Measurements from ENCODE around the gene MEAF6. TPM values are rescaled to one million over a fixed set of nuclear protein-coding genes. Genes with fewer than 3 reads are reported as not detected.

Gene MEAF6
- total RNA-seq, 4 donors from 2014 or later, result 55.2 to 100 (median 78.3) TPM

GRCh38 chr1:37474697-37475379, 39.7 kb downstream of the MEAF6 start:
- 0% methylated on average over 9 of the region's 38 CpGs for WGBS
- peaks cover 0 to 22% (median 15%) of the 10 kb centered on the region in 4 donors for H3K36me3 ChIP-seq
- no peaks in the 10 kb centered on the region for H3K9me3 ChIP-seq
- H3K4me1 ChIP-seq, result peaks cover 83 to 89% (median 84%) of the 10 kb centered on the region in 4 donors
- intact Hi-C loops (cut with DNase I), result no loop called here
- DNase-seq (ENCODE audit: extremely low spot score), result no peak
- no peaks in the 10 kb centered on the region for H3K27me3 ChIP-seq
- TF ChIP-seq CTCF (IDR thresholded peaks at IDR 0.05) (no peak), POLR2A (IDR thresholded peaks at IDR 0.05; ENCODE audit: low read depth) (peak; percentile 51)
- H3K27ac ChIP-seq (replicated peaks in 1 of 4), result peak overlapping the region; percentile 97 to 99 (median 98)
- peak overlapping the region; percentile 86 to 92 (median 92) for H3K4me3 ChIP-seq

- whole genome bisulfite sequencing, result 0% methylated on average over 8 of the region's 78 CpGs
- Histone ChIP-seq H3K9me3 (no peaks in the 10 kb centered on the region), H3K27me3 (no peaks in the 10 kb centered on the region), H3K36me3 (peaks cover 0 to 22% (median 14%) of the 10 kb centered on the region in 4 donors), H3K27ac (replicated peaks in 1 of 4) (peak within 1 kb of the TSS; percentile 97 to 99 (median 98)), H3K4me1 (peaks cover 76 to 82% (median 78%) of the 10 kb centered on the region in 4 donors), H3K4me3 (peak within 1 kb of the TSS; percentile 86 to 92 (median 92))
- intact Hi-C loops (cut with DNase I), result no loop called here
- DNase-seq (ENCODE audit: extremely low spot score), result peak; percentile 95
- TF ChIP-seq POLR2A (IDR thresholded peaks at IDR 0.05; ENCODE audit: low read depth) (peak; percentile 92), POLR2AphosphoS5 (IDR thresholded peaks at IDR 0.05) (peak; percentile 91 to 99), EP300 (IDR thresholded peaks at IDR 0.05) (no peak), CTCF (IDR thresholded peaks at IDR 0.05) (no peak)
These were observed 40.4 kb downstream of the MEAF6 start, which contains the start of gene ZC3H12A for GRCh38 chr1:37474046-37474696. TSS of gene ZC3H12A (plus strand) at chr1:37474580. CDS start at chr1:37475497, 917 bp downstream.

- no peak for DNase-seq (ENCODE audit: extremely low spot score)
- Histone ChIP-seq H3K9me3 (no peaks in the 10 kb centered on the region), H3K27ac (replicated peaks in 1 of 4) (peak overlapping the region; percentile 97 to 99 (median 98)), H3K4me1 (peaks cover 70 to 76% (median 72%) of the 10 kb centered on the region in 4 donors), H3K27me3 (no peaks in the 10 kb centered on the region), H3K36me3 (peaks cover 0 to 17% (median 9%) of the 10 kb centered on the region in 4 donors), H3K4me3 (peak overlapping the region; percentile 86 to 92 (median 92))
- WGBS, result 28% methylated on average over 12 of the region's 12 CpGs
- intact Hi-C loops (cut with DNase I), result no loop called here
- no peak for TF ChIP-seq EP300 (IDR thresholded peaks at IDR 0.05)
- no peak for TF ChIP-seq POLR2A (IDR thresholded peaks at IDR 0.05; ENCODE audit: low read depth)
- no peak for TF ChIP-seq POLR2AphosphoS5 (IDR thresholded peaks at IDR 0.05)
- TF ChIP-seq CTCF (IDR thresholded peaks at IDR 0.05), result no peak
These were observed 41.0 kb downstream of the MEAF6 start for GRCh38 chr1:37473431-37474045.

GRCh38 chr1:37472994-37473393, 41.6 kb downstream of the MEAF6 start:
- no peak for DNase-seq (ENCODE audit: extremely low spot score)
- no peak overlapping the region for H3K4me3 ChIP-seq
- peaks cover 65 to 70% (median 67%) of the 10 kb centered on the region in 4 donors for H3K4me1 ChIP-seq
- H3K9me3 ChIP-seq, result no peaks in the 10 kb centered on the region
- WGBS, result 58% methylated on average over 1 of the region's 1 CpG
- peak overlapping the region; percentile 97 to 99 (median 98) for H3K27ac ChIP-seq (replicated peaks in 1 of 4)
- intact Hi-C loops (cut with DNase I), result no loop called here
- peaks cover 0 to 11% (median 4%) of the 10 kb centered on the region in 4 donors for H3K36me3 ChIP-seq
- H3K27me3 ChIP-seq, result no peaks in the 10 kb centered on the region
- no peak for TF ChIP-seq POLR2AphosphoS5 (IDR thresholded peaks at IDR 0.05)

GRCh38 chr1:37472281-37472680, 42.3 kb downstream of the MEAF6 start:
- intact Hi-C loops (cut with DNase I), result no loop called here
- no peaks in the 10 kb centered on the region for H3K9me3 ChIP-seq
- WGBS, result 67% methylated on average over 7 of the region's 7 CpGs
- peaks cover 57 to 63% (median 60%) of the 10 kb centered on the region in 4 donors for H3K4me1 ChIP-seq
- no peak for TF ChIP-seq POLR2A (IDR thresholded peaks at IDR 0.05; ENCODE audit: low read depth)
- TF ChIP-seq EP300 (IDR thresholded peaks at IDR 0.05), result no peak
- no peak for TF ChIP-seq CTCF (IDR thresholded peaks at IDR 0.05)
- TF ChIP-seq POLR2AphosphoS5 (IDR thresholded peaks at IDR 0.05), result no peak
- peak overlapping the region; percentile 97 to 99 (median 98) for H3K27ac ChIP-seq (replicated peaks in 1 of 4)
- no peaks in the 10 kb centered on the region for H3K27me3 ChIP-seq
- peaks cover 0 to 5% (median 0%) of the 10 kb centered on the region in 4 donors for H3K36me3 ChIP-seq
- no peak overlapping the region for H3K4me3 ChIP-seq
- no peak for DNase-seq (ENCODE audit: extremely low spot score)
